SK-N-SH treated with all-trans-retinoic acid at 6 μM for 48 hours (cell line): ENCODE data around the gene NOXA1.

ENCODE experiments used
- ARNTL ChIP-seq: fragments of 450-650 bp; formaldehyde crosslinking; IDR thresholded peaks from 2 replicates; pipeline ENCODE4 v1.5.0; 2020; ENCODE audit warnings: low read depth, mild to moderate bottlenecking, moderate library complexity, borderline replicate concordance
- BACH2 ChIP-seq: fragments of 250-450 bp; sonication (Bioruptor Pico); IDR thresholded peaks from 2 replicates; pipeline ENCODE4 v1.9.0; 2021; ENCODE audit warnings: mild to moderate bottlenecking, borderline replicate concordance
- CSDC2 ChIP-seq: fragments of 250-450 bp; sonication (Bioruptor Pico); IDR thresholded peaks from 2 replicates; pipeline ENCODE4 v1.5.0; 2020; ENCODE audit warnings: mild to moderate bottlenecking, moderate library complexity
- PPARA ChIP-seq: fragments of 250-450 bp; sonication (Bioruptor Pico); IDR thresholded peaks from 2 replicates; pipeline ENCODE4 v1.5.0; 2020; ENCODE audit warnings: mild to moderate bottlenecking, borderline replicate concordance
- RARB ChIP-seq: fragments of 250-450 bp; sonication (Bioruptor Pico); IDR thresholded peaks from 2 replicates; pipeline ENCODE4 v1.8.0; 2021; ENCODE audit warnings: mild to moderate bottlenecking, moderate library complexity
- ZFP3 ChIP-seq: fragments of 250-450 bp; sonication (Bioruptor Pico); IDR thresholded peaks from 2 replicates; pipeline ENCODE4 v1.5.0; 2020; ENCODE audit warnings: mild to moderate bottlenecking, moderate library complexity
- ZFP30 ChIP-seq: fragments of 450-650 bp; formaldehyde crosslinking; IDR thresholded peaks from 2 replicates; pipeline ENCODE4 v1.5.0; 2022; ENCODE audit warnings: mild to moderate bottlenecking, moderate library complexity
- ZNF70 ChIP-seq: fragments of 450-650 bp; formaldehyde crosslinking; IDR thresholded peaks from 2 replicates; pipeline ENCODE4 v1.5.0; 2020; ENCODE audit warnings: mild to moderate bottlenecking, moderate library complexity
- TF ChIP-seq, protein P1 (sequence below): fragments of 250-450 bp; sonication (Bioruptor Pico); IDR thresholded peaks from 2 replicates; pipeline ENCODE4 v1.5.1; 2020; ENCODE audit warnings: low read depth, mild to moderate bottlenecking, moderate library complexity
- TF ChIP-seq, protein P2 (sequence below): fragments of 250-450 bp; sonication (Bioruptor Pico); IDR thresholded peaks from 2 replicates; pipeline ENCODE4 v1.8.0; 2020; ENCODE audit warnings: mild to moderate bottlenecking, moderate library complexity, borderline replicate concordance
- TF ChIP-seq, protein P3 (sequence below): fragments of 250-450 bp; sonication (Bioruptor Pico); IDR thresholded peaks from 2 replicates; pipeline ENCODE4 v1.8.0; 2021; ENCODE audit warnings: low read depth, mild to moderate bottlenecking, moderate library complexity, borderline replicate concordance
- TF ChIP-seq, protein P4 (sequence below): fragments of 250-450 bp; sonication (Bioruptor Pico); IDR thresholded peaks from 2 replicates; pipeline ENCODE4 v1.5.0; 2020; ENCODE audit warnings: mild to moderate bottlenecking, moderate library complexity

DNA sequence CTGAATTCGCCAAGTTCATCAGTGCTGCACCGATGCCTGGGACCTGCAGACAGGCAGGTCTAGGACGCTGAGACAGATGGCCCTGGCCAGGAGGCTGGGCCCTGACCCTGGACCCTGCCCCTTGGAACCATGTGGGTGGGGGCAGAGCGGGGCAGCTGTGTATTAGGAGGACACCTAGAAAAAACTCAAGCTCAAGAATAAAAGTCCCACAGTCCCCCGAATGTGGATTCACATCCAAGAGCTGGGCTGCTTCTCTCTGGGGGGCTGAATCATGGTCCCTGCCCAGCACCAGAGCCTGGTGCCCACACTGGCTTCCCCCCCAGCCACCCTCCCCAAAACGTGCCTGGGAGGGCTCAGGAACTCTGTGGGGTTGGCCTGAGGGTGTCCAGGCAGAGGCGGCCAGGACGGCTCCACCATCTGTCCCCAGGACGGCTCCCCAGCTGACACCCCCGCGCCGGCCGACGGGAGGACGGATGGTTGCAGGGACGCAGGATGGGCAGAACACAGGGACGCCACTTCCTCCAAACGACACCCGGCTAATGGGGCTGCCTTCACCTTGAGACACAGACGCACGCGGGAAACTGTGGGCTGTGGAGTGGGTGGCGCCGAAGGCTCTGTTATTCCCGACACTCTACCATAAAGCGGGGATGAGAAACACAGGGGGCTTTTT, 35.2 kb upstream of the NOXA1 start:
- TF ChIP-seq, protein P1, sequence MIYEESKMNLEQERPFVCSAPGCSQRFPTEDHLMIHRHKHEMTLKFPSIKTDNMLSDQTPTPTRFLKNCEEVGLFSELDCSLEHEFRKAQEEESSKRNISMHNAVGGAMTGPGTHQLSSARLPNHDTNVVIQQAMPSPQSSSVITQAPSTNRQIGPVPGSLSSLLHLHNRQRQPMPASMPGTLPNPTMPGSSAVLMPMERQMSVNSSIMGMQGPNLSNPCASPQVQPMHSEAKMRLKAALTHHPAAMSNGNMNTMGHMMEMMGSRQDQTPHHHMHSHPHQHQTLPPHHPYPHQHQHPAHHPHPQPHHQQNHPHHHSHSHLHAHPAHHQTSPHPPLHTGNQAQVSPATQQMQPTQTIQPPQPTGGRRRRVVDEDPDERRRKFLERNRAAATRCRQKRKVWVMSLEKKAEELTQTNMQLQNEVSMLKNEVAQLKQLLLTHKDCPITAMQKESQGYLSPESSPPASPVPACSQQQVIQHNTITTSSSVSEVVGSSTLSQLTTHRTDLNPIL (CRISPR knock-in tag) = no peak
- TF ChIP-seq ZFP30 (no peak), BACH2 (CRISPR knock-in tag) (no peak), PPARA (CRISPR knock-in tag) (no peak), ARNTL (no peak), CSDC2 (no peak), ZFP3 (CRISPR knock-in tag) (no peak), ZNF70 (CRISPR knock-in tag) (no peak), RARB (CRISPR knock-in tag) (no peak)
- TF ChIP-seq, protein P2, sequence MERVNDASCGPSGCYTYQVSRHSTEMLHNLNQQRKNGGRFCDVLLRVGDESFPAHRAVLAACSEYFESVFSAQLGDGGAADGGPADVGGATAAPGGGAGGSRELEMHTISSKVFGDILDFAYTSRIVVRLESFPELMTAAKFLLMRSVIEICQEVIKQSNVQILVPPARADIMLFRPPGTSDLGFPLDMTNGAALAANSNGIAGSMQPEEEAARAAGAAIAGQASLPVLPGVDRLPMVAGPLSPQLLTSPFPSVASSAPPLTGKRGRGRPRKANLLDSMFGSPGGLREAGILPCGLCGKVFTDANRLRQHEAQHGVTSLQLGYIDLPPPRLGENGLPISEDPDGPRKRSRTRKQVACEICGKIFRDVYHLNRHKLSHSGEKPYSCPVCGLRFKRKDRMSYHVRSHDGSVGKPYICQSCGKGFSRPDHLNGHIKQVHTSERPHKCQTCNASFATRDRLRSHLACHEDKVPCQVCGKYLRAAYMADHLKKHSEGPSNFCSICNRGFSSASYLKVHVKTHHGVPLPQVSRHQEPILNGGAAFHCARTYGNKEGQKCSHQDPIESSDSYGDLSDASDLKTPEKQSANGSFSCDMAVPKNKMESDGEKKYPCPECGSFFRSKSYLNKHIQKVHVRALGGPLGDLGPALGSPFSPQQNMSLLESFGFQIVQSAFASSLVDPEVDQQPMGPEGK (CRISPR knock-in tag) = no peak
- TF ChIP-seq, protein P3, sequence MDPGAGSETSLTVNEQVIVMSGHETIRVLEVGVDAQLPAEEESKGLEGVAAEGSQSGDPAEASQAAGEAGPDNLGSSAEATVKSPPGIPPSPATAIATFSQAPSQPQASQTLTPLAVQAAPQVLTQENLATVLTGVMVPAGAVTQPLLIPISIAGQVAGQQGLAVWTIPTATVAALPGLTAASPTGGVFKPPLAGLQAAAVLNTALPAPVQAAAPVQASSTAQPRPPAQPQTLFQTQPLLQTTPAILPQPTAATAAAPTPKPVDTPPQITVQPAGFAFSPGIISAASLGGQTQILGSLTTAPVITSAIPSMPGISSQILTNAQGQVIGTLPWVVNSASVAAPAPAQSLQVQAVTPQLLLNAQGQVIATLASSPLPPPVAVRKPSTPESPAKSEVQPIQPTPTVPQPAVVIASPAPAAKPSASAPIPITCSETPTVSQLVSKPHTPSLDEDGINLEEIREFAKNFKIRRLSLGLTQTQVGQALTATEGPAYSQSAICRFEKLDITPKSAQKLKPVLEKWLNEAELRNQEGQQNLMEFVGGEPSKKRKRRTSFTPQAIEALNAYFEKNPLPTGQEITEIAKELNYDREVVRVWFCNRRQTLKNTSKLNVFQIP (CRISPR knock-in tag) = no peak
- TF ChIP-seq, protein P4, sequence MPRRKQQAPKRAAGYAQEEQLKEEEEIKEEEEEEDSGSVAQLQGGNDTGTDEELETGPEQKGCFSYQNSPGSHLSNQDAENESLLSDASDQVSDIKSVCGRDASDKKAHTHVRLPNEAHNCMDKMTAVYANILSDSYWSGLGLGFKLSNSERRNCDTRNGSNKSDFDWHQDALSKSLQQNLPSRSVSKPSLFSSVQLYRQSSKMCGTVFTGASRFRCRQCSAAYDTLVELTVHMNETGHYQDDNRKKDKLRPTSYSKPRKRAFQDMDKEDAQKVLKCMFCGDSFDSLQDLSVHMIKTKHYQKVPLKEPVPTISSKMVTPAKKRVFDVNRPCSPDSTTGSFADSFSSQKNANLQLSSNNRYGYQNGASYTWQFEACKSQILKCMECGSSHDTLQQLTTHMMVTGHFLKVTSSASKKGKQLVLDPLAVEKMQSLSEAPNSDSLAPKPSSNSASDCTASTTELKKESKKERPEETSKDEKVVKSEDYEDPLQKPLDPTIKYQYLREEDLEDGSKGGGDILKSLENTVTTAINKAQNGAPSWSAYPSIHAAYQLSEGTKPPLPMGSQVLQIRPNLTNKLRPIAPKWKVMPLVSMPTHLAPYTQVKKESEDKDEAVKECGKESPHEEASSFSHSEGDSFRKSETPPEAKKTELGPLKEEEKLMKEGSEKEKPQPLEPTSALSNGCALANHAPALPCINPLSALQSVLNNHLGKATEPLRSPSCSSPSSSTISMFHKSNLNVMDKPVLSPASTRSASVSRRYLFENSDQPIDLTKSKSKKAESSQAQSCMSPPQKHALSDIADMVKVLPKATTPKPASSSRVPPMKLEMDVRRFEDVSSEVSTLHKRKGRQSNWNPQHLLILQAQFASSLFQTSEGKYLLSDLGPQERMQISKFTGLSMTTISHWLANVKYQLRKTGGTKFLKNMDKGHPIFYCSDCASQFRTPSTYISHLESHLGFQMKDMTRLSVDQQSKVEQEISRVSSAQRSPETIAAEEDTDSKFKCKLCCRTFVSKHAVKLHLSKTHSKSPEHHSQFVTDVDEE (CRISPR knock-in tag) = no peak
